GM12865 (cell line): ENCODE data around the gene ERVMER34-1.

ENCODE experiments used
- DNase-seq: peaks from one replicate; pipeline ENCODE4 v3.0.0; 2010; ENCODE audit warnings: low read depth
- H3K4me3 ChIP-seq: 2 replicates; pipeline ENCODE4 v1.5.1; 2011; ENCODE audit warnings: mild to moderate bottlenecking, low read depth, low read length, control low read depth
- TF ChIP-seq, protein P1 (sequence below): IDR thresholded peaks from 2 replicates; pipeline ENCODE4 v1.5.1; 2011; ENCODE audit warnings: low read length, control low read depth, low read depth, inconsistent platforms; ENCODE audit not compliant: insufficient read depth; ENCODE audit errors: missing control alignments

The ERVMER34-1 gene

GRCh38 chr4:52750819-52751486 is at the start of gene ERVMER34-1:
ERVMER34-1 (minus strand) TSS chr4:52751425; CDS start chr4:52745520, 5,905 bp downstream.
- TF ChIP-seq, protein P1, sequence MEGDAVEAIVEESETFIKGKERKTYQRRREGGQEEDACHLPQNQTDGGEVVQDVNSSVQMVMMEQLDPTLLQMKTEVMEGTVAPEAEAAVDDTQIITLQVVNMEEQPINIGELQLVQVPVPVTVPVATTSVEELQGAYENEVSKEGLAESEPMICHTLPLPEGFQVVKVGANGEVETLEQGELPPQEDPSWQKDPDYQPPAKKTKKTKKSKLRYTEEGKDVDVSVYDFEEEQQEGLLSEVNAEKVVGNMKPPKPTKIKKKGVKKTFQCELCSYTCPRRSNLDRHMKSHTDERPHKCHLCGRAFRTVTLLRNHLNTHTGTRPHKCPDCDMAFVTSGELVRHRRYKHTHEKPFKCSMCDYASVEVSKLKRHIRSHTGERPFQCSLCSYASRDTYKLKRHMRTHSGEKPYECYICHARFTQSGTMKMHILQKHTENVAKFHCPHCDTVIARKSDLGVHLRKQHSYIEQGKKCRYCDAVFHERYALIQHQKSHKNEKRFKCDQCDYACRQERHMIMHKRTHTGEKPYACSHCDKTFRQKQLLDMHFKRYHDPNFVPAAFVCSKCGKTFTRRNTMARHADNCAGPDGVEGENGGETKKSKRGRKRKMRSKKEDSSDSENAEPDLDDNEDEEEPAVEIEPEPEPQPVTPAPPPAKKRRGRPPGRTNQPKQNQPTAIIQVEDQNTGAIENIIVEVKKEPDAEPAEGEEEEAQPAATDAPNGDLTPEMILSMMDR, result no peak
- DNase-seq, result no peak
- H3K4me3 ChIP-seq, result no peak within 1 kb of the TSS; the same call in 1 of the 2 replicates

DNA sequence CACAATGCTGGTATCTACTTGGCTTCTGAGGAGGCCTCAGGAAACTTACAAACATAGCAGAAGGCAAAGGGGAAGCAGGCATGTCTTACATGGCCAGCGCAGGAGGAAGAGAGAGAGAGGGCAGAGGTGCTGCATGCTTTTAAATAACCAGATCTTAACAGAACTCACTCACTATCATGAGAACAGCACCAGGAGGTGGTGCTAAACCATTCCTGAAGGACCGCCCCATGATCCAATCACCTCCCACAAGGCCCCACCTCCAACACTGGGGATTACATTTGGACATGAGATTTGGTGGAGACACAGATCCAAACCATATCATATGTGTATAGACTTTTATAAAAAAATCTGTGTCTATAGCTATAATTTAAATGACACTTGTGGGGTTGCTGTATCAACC is 48.6 kb upstream of the ERVMER34-1 start:
- no peak overlapping the region for H3K4me3 ChIP-seq
- DNase-seq, result no peak
- TF ChIP-seq, protein P1, result no peak

DNA sequence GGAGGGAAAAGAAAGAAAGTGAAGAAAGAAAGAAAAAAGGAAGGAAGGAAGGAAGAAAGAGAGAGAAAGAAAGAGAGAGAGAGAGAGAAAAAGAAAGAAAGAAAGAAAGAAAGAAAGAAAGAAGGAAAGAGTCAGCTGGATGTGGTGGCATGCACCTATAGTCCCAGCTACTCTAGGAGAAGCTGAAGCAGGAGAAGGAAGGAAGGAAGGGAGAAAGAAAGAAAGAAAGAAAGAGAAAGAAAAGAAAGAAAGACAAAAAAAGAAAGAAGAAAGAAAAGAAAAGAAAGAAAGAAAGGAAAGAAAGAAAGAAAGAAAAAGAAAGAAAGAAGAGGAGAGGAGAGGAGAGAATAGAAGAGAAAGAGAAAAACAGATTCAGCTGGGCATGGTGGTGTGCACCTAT is 44.3 kb upstream of the ERVMER34-1 start:
- TF ChIP-seq, protein P1, result no peak
- DNase-seq, result no peak
- H3K4me3 ChIP-seq, result no peak overlapping the region

DNA sequence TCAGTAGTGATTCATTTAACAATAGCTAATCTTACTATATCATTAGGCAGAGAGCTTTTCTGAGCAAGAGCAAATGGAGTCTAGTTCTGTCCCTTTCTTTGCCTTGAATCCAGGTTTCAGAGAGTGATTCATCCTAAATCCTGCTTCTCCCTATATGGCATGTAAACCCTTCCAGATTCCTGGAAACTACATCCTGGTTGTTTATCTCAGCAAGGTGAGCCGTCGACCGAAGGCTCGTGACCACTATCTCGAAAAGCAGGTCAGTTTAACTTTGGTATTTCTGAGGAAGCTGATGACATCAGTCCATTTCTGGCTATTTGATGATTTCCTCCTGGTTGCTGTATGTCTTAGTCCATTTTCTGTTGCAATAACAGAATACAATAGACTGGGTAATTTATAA is 40.7 kb upstream of the ERVMER34-1 start:
- TF ChIP-seq, protein P1, result no peak
- no peak overlapping the region for H3K4me3 ChIP-seq
- no peak for DNase-seq

DNA sequence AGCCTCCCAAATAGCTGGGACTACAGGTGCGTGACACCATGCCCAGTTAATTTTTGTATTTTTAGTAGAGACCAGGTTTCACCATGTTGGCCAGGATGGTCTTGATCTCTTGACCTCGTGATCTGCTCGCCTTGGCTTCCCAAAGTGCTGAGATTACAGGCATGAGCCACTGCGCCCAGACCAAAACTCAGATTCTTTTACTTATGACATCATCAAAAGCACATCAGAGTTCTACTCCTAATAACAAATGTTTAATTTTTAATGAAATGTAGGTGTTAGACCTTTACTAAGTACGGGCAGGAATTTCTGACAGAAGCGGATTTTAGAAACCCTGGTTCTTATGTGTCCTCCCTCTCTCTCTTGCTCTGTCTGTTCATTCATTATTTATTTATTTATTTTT is 38.5 kb upstream of the ERVMER34-1 start:
- no peak for DNase-seq
- TF ChIP-seq, protein P1, result no peak

DNA sequence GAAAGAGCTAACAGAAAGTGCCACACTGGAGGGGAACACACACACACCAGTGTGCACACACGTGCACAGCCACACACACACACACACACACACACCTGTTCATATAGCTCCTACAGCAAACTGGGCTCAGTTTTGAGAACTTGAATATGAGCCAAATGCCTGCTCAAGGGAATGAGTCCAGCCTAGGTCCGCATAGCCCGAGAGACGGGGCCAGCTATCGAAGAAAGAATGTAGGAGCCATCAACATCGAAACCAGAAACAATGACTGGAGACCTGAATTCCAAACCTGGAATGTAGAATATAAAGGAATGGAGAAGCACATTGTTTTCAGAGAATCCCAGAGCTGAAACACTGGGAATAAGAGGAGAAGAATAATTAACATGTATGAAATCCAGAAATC is 37.6 kb upstream of the ERVMER34-1 start:
- no peak overlapping the region for H3K4me3 ChIP-seq
- DNase-seq, result no peak
- TF ChIP-seq, protein P1, result no peak

More for the DNA sequence above, 38.5 kb upstream of the ERVMER34-1 start:
- no peak overlapping the region for H3K4me3 ChIP-seq

DNA sequence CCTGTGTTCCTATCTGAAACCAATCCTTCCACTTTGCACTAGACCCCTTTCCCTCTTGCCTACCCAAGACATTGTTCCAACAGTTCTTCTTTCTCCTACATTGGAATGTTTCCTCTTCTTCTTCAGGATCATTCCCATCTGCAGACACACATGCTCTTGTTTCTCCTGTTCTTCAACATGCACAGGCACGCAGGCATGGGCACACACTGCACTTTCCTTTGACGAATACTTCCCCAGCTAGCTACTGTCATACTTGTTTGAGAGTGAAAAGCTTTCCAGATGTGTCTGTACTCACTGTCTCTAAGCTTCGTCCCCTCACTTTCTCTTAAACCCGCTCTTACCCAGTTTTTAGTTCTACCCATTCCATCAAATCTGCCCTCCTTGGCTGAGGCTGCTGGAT is 31.8 kb upstream of the ERVMER34-1 start:
- TF ChIP-seq, protein P1, result no peak
- H3K4me3 ChIP-seq, result no peak overlapping the region
- DNase-seq, result no peak
